ENCODE data around the gene DCLK2.

DNA sequence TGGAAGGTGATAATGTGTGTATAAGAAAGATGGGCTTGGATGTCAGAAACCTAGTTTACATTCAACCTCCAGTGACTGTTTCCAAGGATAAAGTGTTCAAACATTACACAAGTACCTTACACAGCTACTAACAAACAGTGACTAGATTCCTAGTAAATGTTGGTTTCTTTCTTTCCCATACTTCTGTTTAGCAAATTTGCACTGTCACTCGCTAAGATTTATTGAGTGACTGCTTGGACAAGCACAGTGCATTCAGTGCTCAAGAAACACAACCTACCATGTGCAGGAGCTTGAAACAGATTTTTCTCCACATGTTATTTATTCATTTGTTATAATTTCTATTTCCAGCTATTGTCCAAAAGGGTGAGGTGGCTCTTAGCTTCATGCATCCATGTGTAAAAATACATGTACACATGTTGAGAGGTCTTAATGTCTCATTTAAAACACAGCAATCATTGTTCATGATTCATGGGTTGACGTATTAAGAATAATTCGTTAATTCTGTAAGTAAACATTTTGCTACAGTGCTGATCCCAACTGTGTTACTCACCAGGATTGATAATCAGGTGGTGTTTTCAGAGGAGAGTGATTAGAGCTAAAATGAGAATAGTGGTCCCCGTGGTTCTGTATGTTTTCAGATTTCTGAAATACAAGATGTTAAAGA lies 153.0 kb downstream of the DCLK2 start:
- TF ChIP-seq CTCF (IDR thresholded peaks at IDR 0.05) (no peak), POLR2A (IDR thresholded peaks at IDR 0.05) (no peak)

Measured in ovary (tissue), 3 donors.